Endometrial microvascular endothelial cells (primary cell): ENCODE measurements around the gene ZNF837. TPM values are rescaled to one million over a fixed set of nuclear protein-coding genes. Genes with fewer than 3 reads are reported as not detected.
"Not testable (repeated sequence)": the region's sequence is repeated elsewhere in the genome, so short reads cannot be mapped to it uniquely, and the experiment has no call there.

Experiments used
- in situ Hi-C: cut with HindIII; loops from 2 replicates; pipeline ENCODE4 v1.10.0; 2017; ENCODE audit warnings: low sequenced_read_pairs, low pct_unique_long_range_greater_than_20kb; ENCODE audit errors: inconsistent ontology term
- total RNA-seq: library from RNA; depleted of rRNA; stranded (reverse); fragments of >200 nt; gene quantifications from one replicate; pipeline ENCODE4 v1.2.3, GENCODE V29; 2015; ENCODE audit errors: inconsistent ontology term

Gene ZNF837
- total RNA-seq, 1 donor from 2014 or later: 3.1 TPM

DNA sequence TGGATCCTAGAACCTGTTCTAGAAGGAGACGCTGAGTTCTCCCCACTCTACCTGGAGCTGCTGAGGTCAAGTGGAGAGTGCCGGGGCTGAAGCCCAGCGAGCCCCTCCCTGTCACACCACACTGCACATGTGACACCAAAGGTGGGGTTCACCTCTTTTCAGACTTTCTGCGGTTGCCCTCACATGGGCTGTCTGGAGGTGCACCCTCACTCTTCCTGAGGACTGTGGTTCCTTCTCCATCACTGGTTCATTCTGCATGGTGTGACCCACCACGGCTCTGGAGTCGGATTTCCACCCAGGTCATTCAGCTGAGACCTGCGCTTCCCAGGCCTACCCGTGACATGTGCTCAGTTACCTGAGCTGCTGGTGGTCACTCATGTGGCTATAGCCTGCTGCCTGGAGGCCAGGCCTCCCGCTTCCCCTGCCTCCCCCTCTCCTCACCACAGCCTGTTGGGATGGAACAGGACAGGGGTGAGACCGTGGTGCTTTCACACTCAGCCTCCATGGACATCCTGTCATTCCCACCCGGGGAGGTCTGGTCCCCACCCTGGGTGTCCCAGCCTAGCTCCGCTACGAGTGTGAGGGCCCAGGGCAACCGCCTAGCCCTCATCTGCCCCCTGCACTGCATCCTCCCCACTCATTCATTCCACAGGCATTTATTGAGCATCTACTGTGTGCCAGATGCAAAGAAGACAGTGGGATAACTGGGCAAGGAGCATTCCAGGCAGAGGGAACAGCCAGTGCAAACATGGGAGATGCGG, 26.9 kb downstream of the ZNF837 start:
- in situ Hi-C loops: no loop called here

DNA sequence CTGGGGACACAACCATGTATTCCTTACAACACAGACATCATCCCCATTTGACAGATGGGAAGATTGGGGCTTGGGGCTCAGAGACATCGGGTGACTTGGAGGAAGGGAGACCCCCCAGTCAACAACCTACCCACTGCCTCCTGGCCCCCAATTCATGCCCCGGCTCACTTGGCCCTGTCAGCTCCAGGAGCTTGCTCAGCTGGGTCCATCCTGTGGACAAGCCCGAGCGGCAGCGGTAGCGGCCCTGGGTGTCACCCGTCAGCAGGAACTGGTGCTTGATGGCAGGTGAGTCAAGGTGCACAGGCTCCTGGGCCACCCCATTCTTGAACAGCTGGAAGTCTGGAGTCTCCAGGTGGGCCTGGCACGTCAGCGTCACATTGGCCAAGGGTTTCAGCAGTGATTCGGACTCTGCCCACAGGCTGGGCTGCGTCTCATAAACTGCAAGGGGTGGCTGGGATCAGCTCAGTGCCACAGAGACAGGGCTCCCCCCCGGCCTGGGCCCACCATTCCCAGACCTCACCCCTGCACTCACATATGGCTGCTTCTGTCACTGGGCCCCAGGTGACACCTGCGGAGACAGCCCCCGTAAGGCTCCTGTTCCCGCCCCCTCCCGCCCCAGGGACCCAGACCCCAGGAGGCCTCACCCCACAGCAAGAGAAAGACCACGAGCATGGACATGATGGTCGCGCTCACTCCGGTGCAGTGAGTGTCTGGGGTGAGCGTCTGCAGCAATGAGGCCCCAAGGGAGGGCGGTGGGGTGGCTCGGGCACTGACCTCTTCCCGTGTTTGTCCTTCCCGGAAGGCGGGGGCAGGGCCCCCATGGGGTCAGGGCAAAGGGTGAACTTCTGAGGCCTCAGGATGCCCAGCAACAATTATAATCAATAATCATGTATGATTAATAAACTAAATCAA, 27.8 kb downstream of the ZNF837 start, which contains the start of gene A1BG:
Gene A1BG (minus strand): TSS at position 733 of the 912 bp plus-strand sequence. CDS start 55 bp downstream, at position 678.
- in situ Hi-C loops: no loop called here

DNA sequence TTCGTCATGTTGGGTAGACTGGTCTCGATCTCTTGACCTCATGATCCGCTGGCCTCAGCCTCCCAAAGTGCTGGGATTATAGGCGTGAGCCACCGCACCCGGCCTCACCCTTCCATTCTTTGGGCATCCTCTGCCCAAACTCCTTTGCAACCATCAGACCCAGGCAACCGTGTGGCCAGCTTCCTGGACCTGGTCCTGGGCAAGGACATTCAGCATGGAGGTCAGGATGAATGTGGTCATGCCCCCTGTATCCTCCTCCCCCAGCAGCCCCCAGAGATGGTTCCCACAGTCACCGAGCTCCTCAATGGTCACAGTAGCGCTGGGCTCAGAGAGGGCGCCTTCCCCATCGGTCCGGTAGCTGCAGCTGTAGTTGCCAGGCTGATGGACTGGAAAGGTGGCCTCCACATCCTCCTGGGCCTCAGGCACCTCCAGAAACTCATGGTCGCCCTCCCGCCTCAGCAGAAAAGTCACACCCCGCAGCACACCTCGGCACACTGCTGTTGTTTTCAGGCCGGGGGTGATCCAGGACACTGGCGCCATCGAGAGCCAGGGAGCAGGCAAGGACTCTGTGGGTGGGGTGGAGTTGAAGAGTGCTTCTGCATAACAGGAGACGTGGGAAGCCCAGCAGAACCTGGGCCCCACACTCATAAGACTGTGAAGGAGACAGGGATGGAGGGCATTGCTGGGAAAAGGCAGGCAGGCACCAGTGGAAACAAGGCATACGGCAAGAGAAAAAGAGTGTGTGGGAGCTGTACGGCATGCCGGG, 28.7 kb downstream of the ZNF837 start:
- in situ Hi-C loops: no loop called here

DNA sequence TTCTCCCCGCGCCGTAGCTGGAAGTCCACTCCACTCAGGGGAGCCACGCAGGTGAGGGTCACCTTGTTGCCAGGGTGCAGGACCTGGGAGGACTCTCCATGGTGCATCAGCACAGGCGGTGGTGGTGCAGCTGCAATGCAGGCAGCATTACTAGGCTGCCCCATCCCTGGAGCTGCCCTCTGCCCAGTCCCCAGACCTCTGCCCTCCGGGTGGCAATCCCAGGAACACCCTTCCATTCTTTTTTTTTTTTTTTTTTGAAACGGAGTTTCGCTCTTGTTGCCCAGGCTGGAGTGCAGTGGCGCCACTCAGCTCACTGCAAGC, 29.3 kb downstream of the ZNF837 start:
- in situ Hi-C loops: no loop called here

DNA sequence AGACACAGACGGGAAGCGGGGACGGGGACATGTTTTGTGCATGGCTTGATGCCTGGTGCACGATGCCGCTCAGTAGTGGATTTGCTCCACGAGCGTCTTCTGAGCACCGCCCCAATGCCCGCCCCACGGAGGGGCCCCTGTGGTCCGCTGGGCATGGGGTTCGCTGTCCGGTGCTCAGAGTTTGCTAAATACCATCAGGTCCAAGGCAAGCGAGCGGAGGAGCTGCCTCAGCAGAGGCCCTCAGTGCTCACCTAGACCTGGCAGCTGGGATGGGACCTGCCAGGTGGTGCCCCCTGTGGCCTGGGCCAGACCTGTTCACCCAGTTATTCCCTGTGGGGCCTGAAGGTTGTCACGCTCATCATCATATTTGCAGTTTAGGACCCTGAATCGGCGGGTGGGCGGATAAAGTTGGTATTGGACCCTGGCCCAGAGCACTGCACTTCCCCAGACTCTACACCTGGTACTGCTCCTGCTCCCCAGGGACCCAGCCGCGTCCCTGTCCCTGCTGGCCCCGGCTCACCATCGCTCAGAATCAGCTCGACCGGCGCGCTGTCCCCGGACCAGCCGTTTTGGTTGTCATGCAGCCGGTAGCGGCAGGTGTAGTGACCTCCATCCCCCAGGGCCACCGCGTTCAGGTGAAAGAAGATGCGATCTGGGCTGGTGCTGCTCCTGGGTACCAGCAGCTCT, 29.8 kb downstream of the ZNF837 start:
- in situ Hi-C loops: no loop called here

DNA sequence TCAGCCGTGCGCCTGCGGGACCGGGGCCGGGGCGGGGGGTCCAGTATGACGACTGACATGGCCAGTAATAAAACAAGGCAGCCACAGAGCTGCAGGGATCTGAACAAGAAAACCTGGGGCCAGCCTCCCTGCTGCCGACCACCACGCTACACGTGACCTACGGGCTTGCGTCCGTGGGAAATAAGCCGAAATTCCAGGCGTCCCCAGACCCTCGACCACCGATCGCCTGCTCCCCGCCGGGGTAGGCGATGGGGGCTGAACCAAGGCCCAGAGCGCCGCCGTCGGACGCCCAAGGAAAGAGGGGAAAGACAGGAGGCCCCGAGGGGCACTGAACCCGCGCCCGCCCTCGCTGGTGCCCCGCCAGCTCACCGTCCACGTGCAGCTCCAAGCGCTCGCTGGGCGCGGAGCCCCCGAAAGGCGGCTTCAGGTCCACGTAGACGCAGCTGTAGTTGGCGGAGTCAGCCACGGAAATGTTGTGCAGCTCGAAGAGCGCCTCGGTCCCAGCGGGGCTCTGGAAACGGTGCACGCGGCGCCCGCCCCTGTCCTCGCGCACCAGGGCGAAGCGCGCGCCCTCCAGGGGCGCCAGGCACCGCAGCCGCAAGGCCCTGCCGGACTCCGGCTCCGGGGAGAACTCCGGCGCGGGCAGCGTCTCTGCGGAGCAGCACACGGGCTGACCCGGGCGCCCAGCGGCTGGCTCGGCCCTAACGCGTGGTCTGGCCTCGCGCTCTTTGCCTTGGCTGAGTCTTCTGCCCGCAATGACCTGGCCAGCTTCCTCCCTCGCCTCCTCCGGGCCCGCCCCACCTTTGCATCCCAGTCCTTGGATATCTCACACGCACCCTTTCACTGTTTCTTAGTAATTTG, 30.6 kb downstream of the ZNF837 start:
- in situ Hi-C loops: no loop called here

DNA sequence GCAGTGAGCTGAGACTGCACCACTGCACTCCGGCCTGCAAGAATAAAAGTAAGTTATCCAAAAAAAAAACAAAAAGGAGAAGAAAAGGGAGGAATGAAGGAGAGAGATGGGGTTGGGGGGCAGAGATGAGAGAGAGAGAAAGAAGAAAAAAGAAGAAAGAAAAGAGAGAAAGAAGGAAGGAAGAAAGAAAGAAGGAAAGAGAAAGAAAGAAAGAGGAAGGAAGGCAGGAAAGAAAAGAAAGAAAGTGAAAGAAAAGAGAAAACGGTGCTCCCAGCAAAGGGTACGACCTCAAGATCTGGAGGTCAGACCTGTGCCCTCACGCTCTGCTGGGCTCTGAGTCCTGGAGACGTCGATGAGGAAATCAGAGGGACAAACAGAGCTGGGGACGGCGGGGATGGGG, 31.2 kb downstream of the ZNF837 start:
- in situ Hi-C loops: no loop called here

DNA sequence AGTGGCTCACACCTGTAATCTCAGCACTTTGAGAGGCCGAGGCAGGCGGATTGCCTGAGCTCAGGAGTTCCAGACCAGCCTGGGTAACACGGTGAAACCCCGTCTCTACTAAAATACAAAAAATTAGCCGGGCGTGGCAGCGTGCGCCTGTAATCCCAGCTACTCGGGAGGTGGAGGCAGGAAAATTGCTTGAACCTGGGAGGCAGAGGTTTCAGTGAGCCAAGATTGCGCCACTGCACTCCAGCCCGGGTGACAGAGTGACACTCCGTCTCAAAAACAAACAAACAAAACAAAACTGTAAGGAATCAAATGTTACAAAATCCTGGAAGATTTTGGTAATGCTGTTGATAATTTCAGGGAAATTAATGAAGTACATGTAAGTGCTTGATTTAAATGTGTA, 32.8 kb downstream of the ZNF837 start:
- in situ Hi-C loops: not testable (repeated sequence)

DNA sequence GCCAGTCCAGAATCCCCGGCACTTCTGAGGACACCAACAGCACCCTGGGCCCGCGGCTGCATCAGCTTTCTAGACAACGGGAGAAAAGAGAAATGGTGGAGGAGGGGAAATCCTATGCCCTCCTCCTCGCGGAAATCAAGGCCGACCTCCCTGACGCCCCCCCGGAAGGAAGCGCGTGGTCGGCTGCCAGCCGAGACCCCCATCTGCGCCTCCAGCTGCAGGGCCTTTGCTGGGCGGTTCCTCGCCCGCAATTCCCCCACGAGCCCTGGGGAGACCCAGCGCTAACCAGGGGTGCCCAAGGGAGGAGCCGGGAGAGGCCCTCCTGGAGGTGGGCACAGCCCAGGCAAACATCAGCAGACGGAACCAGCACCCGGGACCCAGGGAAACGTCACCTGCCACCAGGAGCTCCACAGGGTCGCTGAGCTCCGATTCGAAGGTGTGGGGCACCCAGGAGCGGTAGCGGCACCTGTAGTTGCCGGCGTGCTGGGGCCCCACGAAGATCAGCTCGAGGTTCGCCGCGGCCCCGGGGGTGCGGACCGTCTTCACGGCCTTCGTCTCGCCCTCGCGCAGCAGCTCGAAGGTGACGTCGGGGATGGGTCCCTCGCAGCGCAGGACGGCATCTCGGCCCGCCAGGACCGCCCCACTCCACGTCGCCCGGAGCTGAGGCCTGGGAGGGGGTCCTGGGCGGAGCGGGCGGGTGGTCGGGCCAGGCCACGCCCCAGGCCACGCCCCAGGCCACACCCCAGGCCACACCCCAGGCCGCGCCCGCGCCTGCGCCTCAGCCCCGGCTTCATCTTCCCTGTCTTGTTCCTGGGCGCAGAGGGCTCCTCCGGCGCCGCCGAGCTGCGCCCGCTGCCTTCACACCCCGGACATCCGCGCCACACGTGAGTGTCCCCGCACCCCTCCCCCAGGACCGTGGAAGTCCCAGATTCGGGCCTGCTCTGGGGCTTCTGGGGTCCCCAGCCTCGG, 33.6 kb downstream of the ZNF837 start:
- in situ Hi-C loops: no loop called here

DNA sequence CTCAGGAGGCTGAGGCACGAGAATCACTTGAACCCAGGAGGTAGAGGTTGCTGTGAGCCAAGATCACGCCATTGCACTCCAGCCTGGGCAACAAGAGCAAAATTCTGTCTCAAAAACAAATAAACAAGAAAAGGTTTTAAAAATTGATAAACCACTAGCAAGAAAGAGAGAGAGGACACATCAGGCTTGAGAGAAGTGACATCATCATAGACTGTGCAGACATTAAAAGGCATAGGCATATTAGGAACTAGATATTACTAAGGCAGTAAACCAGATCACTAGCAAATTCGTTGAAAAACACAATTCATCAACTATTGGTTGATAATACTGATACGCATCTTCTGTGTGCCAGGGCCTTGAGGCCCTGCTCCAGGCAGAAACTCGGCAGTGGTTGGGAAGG, 35.3 kb downstream of the ZNF837 start:
- in situ Hi-C loops: no loop called here

DNA sequence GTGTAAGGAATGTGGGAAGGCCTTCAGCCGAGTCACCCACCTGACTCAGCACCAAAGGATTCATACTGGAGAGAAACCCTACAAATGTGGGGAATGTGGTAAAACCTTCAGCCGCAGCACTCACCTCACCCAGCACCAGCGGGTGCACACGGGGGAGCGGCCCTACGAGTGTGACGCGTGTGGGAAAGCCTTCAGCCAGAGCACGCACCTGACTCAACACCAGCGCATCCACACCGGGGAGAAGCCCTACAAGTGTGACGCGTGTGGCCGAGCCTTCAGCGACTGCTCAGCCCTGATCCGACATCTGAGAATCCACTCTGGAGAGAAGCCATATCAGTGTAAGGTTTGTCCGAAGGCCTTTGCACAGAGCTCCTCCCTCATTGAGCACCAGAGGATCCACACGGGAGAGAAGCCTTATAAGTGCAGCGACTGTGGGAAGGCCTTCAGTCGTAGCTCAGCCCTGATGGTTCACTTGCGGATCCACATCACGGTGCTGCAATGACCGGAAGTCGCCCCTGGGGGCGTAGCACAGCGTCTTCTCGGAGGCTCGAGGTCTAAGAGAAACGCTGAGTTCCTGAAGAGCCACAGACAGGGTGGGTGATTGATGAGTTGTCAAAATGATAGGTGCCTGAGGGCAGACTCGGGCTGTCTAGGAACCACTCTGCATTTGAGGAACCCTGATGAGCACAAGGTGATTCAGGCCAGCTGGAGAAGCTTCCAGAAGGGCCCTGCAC, 41.8 kb downstream of the ZNF837 start:
- in situ Hi-C loops: no loop called here

DNA sequence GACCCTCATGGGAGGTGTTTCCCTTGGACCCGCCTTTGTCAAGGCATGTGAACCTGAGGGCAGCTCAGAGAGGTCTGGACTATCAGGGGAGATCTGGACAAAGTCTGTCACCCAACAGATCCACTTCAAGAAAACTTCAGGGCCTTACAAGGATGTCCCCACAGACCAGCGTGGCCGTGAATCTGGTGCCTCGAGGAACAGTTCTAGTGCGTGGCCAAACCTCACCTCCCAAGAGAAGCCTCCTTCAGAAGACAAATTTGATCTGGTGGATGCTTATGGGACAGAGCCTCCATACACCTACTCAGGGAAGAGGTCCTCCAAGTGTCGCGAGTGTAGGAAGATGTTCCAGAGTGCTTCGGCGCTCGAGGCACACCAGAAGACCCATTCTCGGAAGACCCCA, 42.5 kb downstream of the ZNF837 start:
- in situ Hi-C loops: no loop called here

DNA sequence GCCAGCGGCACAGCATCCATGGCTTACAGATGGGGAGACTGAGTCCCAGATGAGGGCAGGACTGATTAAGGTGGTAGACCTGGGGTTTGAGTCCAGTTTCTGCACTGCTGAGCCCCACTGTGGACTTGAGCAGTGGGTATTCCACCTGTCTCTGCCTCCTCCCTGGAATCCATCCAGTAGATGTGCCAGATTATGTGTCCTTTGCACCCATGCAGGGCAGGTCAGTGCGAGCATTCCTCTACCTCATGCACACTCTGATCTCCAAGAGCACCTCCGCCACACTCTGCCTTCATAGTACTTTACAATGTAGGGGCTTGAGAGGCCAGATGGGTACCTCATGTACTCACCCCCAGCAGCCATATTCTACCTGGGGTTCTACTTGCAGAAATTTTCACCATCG, 44.0 kb downstream of the ZNF837 start:
- in situ Hi-C loops: no loop called here

DNA sequence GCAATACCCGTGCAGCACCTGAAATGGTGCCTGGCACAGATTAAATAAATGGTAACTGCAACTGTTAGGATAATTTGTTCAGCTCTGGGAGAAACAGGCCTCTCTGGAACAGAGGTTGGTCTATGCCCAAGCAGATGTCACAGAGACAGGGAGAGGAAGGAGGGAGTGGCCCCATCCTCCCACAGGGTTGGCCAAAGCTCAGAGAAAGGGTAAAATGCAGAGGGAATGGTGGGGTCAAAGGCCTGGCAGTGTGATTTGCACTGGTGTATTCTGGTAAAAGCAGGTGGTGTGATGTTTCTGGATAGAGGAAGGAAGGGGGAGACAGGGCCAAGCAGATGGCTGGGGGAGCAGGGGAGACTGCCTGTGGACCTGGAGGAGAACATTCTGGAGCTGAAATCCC, 44.6 kb downstream of the ZNF837 start:
- in situ Hi-C loops: no loop called here

DNA sequence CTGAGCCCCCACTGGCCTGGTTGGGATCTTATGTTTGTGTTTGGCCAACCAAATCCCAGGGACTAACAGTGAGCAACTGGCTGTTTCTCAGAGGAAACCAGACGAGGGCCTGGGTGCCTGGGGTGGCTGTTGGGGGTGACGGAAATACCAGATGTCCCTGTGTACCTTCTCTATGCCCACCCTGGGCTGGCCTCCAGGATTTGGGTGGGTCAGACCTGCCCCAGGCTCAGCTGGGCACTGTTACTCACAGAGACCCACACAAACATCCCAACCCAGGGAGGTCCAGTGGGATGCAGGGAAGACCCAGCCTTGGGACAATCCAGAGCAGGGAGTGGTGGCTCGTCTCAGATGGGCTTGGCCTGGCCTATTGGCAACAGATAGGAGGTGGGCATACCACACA, 45.2 kb downstream of the ZNF837 start:
- in situ Hi-C loops: no loop called here

DNA sequence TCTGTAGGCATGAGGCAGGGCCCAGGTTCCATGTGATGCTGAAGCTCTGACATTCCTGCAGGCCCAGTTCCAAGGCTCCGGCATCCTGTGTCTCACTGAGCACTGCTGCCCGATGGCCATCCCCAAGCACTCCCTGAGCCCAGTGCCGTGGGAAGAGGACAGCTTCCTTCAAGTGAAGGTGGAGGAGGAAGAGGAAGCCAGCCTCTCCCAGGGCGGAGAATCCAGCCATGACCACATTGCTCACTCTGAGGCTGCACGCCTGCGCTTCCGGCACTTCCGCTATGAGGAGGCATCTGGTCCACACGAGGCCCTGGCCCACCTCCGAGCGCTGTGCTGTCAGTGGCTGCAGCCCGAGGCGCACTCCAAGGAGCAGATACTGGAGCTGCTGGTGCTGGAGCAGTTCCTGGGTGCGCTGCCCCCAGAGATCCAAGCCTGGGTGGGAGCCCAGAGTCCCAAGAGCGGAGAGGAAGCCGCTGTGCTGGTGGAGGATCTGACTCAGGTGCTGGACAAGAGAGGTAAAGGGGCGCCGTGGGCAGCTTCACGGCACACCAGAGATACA, 46.1 kb downstream of the ZNF837 start:
- in situ Hi-C loops: no loop called here
